Esophagus squamous epithelium (tissue), 5 donors: ENCODE data around the gene ICA1L. TPM values are rescaled to one million over a fixed set of nuclear protein-coding genes. Genes with fewer than 3 reads are reported as not detected.
A peak's percentile ranks its signal among the peaks of the same experiment; 100 is the strongest.
"Not testable (repeated sequence)": the region's sequence is repeated elsewhere in the genome, so short reads cannot be mapped to it uniquely, and the experiment has no call there.

Experiments used
- DNase-seq: peaks from one replicate; lab custom pipeline; 2025; lab: John Stamatoyannopoulos, UW
- H3K27ac ChIP-seq, 4 donors: fragments of 200-600 bp; sonication (generic); one replicate each; pipeline ENCODE4 v1.5.1; 2016 to 2019; ENCODE audit warnings: mild to moderate bottlenecking in 1 of 4
- H3K27me3 ChIP-seq, 4 donors: fragments of 200-600 bp; sonication (generic); 1 replicate in 3 of 4; 2 replicates in 1 of 4; pipeline versions ENCODE4 v1.5.1 to v1.6.0; 2017 to 2021; ENCODE audit warnings: antibody characterized with exemption in 1 of 4
- H3K36me3 ChIP-seq, 3 donors: fragments of 200-600 bp; sonication (generic); one replicate each; pipeline ENCODE4 v1.5.1; 2016 to 2019
- H3K4me1 ChIP-seq, 3 donors: fragments of 200-600 bp; sonication (generic); one replicate each; pipeline ENCODE4 v1.5.1; 2017 to 2019
- H3K4me3 ChIP-seq, 4 donors: fragments of 200-600 bp; sonication (generic); 1 replicate in 3 of 4; 2 replicates in 1 of 4; pipeline ENCODE4 v1.5.1; 2016 to 2019; ENCODE audit warnings: mild to moderate bottlenecking in 2 of 4, moderate library complexity in 1 of 4
- H3K9me3 ChIP-seq, 3 donors: fragments of 200-600 bp; sonication (generic); one replicate each; pipeline ENCODE4 v1.5.1; 2016 to 2019
- POLR2A ChIP-seq, 4 donors: fragments of 450-650 bp; IDR thresholded peaks; one replicate each; pipeline ENCODE4 v1.6.1; 2017; ENCODE audit warnings: antibody characterized with exemption in 4 of 4, mild to moderate bottlenecking in 4 of 4, moderate library complexity in 3 of 4
- WGBS, 2 donors: methylation state at CpG; one replicate each; pipeline ENCODE4 v1.1.5; 2018; 5-methylcytosine and 5-hydroxymethylcytosine counted together
- intact Hi-C: fragments of 100-400 bp; cut with DNase I; formaldehyde crosslinking; loops from one replicate; pipeline ENCODE4 v1.15.0; 2022
- total RNA-seq, 4 donors: library from RNA; depleted of rRNA; stranded (reverse); fragments of >200 nt; gene quantifications; one replicate each; pipeline ENCODE4 v1.1.0, GENCODE V29; 2016
- TF ChIP-seq, protein P1 (sequence below), 6 experiments: fragments of 450-650 bp in 4 of 6; fragments of 200-600 bp in 2 of 6; sonication (generic) in 2 of 6; IDR thresholded peaks; one replicate each; pipeline ENCODE4 v1.5.1; 2016 to 2019; ENCODE audit warnings: antibody characterized with exemption in 6 of 6, mild to moderate bottlenecking in 4 of 6, moderate library complexity in 4 of 6
- donor health status: DM: yes; HTN: yes; CAD: no.

ICA1L gene
- total RNA-seq, 4 donors from 2014 or later, result 0.53 to 8.0 (median 0.79) TPM

DNA sequence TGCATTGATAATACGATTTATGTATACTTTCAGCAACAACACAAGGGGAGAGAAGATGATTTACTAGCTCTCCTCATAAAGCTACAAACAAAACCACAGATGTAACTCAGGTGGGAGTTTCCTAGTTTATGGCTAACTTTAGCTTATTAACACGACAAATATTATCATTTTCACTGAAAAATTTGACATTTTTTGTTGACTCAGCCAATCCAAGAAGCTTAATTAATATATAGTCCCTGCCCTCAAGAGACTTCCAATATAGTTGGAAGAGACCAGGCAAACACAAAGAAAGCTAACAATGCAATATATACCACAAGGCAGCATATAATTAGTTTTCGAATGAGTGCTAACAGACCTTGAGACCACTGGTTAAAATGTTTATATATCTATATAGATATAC lies 39.1 kb upstream of the ICA1L start:
- H3K9me3 ChIP-seq, result no peaks in the 10 kb centered on the region
- H3K4me1 ChIP-seq, result peaks cover 0 to 32% (median 18%) of the 10 kb centered on the region in 3 donors
- WGBS, 2 donors, result 4 to 14% methylated on average over 3 of the region's 3 CpGs
- H3K27me3 ChIP-seq, result no peaks in the 10 kb centered on the region
- DNase-seq, result no peak
- peaks cover 0 to 21% (median 0%) of the 10 kb centered on the region in 3 donors for H3K36me3 ChIP-seq
- TF ChIP-seq, protein P1, sequence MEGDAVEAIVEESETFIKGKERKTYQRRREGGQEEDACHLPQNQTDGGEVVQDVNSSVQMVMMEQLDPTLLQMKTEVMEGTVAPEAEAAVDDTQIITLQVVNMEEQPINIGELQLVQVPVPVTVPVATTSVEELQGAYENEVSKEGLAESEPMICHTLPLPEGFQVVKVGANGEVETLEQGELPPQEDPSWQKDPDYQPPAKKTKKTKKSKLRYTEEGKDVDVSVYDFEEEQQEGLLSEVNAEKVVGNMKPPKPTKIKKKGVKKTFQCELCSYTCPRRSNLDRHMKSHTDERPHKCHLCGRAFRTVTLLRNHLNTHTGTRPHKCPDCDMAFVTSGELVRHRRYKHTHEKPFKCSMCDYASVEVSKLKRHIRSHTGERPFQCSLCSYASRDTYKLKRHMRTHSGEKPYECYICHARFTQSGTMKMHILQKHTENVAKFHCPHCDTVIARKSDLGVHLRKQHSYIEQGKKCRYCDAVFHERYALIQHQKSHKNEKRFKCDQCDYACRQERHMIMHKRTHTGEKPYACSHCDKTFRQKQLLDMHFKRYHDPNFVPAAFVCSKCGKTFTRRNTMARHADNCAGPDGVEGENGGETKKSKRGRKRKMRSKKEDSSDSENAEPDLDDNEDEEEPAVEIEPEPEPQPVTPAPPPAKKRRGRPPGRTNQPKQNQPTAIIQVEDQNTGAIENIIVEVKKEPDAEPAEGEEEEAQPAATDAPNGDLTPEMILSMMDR (IDR thresholded peaks at IDR 0.05), result no peak
- TF ChIP-seq POLR2A (IDR thresholded peaks at IDR 0.05), result no peak
- intact Hi-C loops, result no loop called here
- H3K27ac ChIP-seq, result peak overlapping the region in 2 of 4 donors; percentile 82 to 94
- peak overlapping the region; percentile 50 to 78 (median 70) for H3K4me3 ChIP-seq

GRCh38 chr2:202910250-202910649 lies 38.7 kb upstream of the ICA1L start:
- H3K27ac ChIP-seq, H3K9me3 ChIP-seq, DNase-seq, intact Hi-C loops, H3K27me3 ChIP-seq: not testable (repeated sequence)
- peaks cover 0 to 32% (median 18%) of the 10 kb centered on the region in 3 donors for H3K4me1 ChIP-seq
- peak overlapping the region in 3 of 4 donors; percentile 70 to 78 (median 71) for H3K4me3 ChIP-seq
- H3K36me3 ChIP-seq, result peaks cover 0 to 25% (median 0%) of the 10 kb centered on the region in 3 donors
- 83 to 87% methylated on average over 2 to 5 of the region's 5 CpGs for WGBS, 2 donors

DNA sequence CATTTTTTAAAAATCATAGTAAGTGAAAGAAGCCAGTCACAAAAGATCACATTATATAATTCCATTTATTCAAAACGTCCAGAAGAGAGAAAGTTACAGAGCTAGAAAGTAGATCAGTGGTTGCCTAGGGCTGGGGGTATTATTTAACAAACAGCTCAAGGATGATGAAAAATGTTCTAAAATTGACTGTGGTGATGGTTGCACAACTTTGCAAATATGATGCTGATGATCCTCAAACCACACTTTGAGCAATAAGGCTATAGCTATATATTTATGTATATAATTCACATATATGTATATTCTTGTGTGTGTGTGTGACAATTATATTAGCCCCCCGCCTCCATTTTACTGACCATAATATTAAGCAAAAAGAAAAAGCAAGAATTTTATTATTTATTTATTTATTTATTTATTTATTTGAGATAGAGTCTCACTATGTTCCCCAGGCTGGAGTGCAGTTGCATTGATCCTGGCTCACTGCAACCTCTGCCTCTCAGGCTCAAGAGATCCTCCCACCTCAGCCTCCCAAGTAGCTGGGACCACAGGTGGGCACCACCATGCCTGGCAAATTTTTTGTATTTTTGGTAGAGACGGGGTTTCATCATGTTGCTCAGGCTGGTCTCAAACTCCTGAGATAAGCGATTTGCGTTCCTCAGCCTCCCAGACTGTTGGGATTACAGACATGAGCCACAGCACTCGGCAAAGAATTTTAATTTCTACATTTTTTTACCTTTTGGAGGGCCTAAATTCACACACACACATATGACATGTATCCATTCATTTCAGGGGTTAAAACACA lies 38.0 kb upstream of the ICA1L start:
- peaks cover 0 to 32% (median 0%) of the 10 kb centered on the region in 3 donors for H3K36me3 ChIP-seq
- no peak for DNase-seq
- no peaks in the 10 kb centered on the region for H3K27me3 ChIP-seq
- intact Hi-C loops, result no loop called here
- H3K4me3 ChIP-seq, result peak overlapping the region in 1 of 4 donors; percentile 78
- TF ChIP-seq, protein P1 (IDR thresholded peaks at IDR 0.05), result no peak
- no peak for TF ChIP-seq POLR2A (IDR thresholded peaks at IDR 0.05)
- 78 to 89% methylated on average over 6 of the region's 6 CpGs for WGBS, 2 donors
- peaks cover 0 to 32% (median 18%) of the 10 kb centered on the region in 3 donors for H3K4me1 ChIP-seq
- H3K9me3 ChIP-seq, result no peaks in the 10 kb centered on the region
- H3K27ac ChIP-seq, result no peak overlapping the region

- no peak overlapping the region for H3K27ac ChIP-seq
- no peaks in the 10 kb centered on the region for H3K9me3 ChIP-seq
- TF ChIP-seq POLR2A (IDR thresholded peaks at IDR 0.05), result no peak
- TF ChIP-seq, protein P1 (IDR thresholded peaks at IDR 0.05), result no peak
- no peak overlapping the region for H3K4me3 ChIP-seq
- intact Hi-C loops, result no loop called here
- no peaks in the 10 kb centered on the region for H3K27me3 ChIP-seq
- peaks cover 0 to 28% (median 14%) of the 10 kb centered on the region in 3 donors for H3K4me1 ChIP-seq
- WGBS, 2 donors, result 82 to 84% methylated on average over 4 to 5 of the region's 5 CpGs
- no peak for DNase-seq
- H3K36me3 ChIP-seq, result peaks cover 0 to 36% (median 0%) of the 10 kb centered on the region in 3 donors
Measured at GRCh38 chr2:202908186-202908585, 36.6 kb upstream of the ICA1L start.

- Histone ChIP-seq H3K36me3 (peaks cover 0 to 47% (median 0%) of the 10 kb centered on the region in 3 donors), H3K4me1 (peaks cover 0 to 17% (median 8%) of the 10 kb centered on the region in 3 donors)
- intact Hi-C loops, H3K27ac ChIP-seq, DNase-seq, H3K4me3 ChIP-seq, H3K9me3 ChIP-seq, H3K27me3 ChIP-seq: not testable (repeated sequence)
Measured at GRCh38 chr2:202905507-202905906, 33.9 kb upstream of the ICA1L start.

- WGBS, 2 donors, result 91 to 93% methylated on average over 7 of the region's 7 CpGs
- Histone ChIP-seq H3K27me3 (no peaks in the 10 kb centered on the region), H3K4me1 (no peaks in the 10 kb centered on the region), H3K9me3 (no peaks in the 10 kb centered on the region), H3K36me3 (peaks cover 0 to 95% (median 7%) of the 10 kb centered on the region in 3 donors), H3K27ac (no peak overlapping the region), H3K4me3 (no peak overlapping the region)
- intact Hi-C loops, result no loop called here
- no peak for DNase-seq
- no peak for TF ChIP-seq POLR2A (IDR thresholded peaks at IDR 0.05)
- TF ChIP-seq, protein P1 (IDR thresholded peaks at IDR 0.05), result no peak
Measured at GRCh38 chr2:202885190-202885589, 13.6 kb upstream of the ICA1L start.
